ENCODE data around the gene CRYL1. TPM values are rescaled to one million over a fixed set of nuclear protein-coding genes. Genes with fewer than 3 reads are reported as not detected.

CRYL1 gene
- total RNA-seq, 2 donors from 2014 or later: 64.6 to 144 TPM

- intact Hi-C loops (cut with DNase I): loop anchor here (10.0 kb wide), 1 partner anchor 87 kb away; no protein-coding TSS in a partner anchor
- TF ChIP-seq CTCF (IDR thresholded peaks at IDR 0.05): no peak
- no peak overlapping the region for H3K9ac ChIP-seq (ENCODE audit: low read depth in 2 of 2, low read length in 2 of 2)
- no peaks in the 10 kb centered on the region for H3K27me3 ChIP-seq
- no peak overlapping the region for H3K27ac ChIP-seq
- no peaks in the 10 kb centered on the region for H3K4me1 ChIP-seq
- no peak overlapping the region for H3K4me3 ChIP-seq
- no peak for DNase-seq
- no peaks in the 10 kb centered on the region for H3K9me3 ChIP-seq
- no peaks in the 10 kb centered on the region for H3K36me3 ChIP-seq
These were observed 27.5 kb downstream of the CRYL1 start for GRCh38 chr13:20498129-20498528.

DNA sequence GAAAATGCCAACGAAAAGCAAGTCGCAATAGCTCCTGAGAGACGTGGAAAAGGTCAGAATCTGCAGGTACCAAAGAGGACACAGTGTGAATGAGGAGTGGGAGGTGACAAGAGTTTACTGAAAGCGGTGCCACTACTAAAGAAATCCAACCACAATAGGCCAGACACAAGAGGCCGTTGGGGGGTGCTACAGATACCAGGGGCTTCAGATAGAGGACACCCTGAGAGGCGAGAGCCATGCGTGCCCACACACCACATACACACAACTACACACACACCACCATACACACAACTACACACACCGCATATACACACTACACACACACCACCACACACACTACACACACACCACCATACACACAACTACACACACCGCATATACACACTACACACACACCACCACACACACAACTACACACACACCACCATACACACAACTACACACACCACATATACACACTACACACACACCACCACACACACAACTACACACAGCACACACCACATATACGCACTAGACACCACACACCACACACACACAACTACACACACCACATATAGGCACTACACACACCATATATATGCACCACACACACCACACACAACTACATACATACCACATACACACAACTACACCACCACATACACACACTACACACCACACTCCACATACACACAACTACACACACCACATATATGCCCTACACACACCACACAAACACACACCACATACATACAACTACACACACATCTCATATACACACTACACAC, 28.5 kb downstream of the CRYL1 start:
- H3K36me3 ChIP-seq: no peaks in the 10 kb centered on the region
- H3K27ac ChIP-seq: no peak overlapping the region
- DNase-seq: no peak
- no peaks in the 10 kb centered on the region for H3K9me3 ChIP-seq
- no peak overlapping the region for H3K9ac ChIP-seq (ENCODE audit: low read depth in 2 of 2, low read length in 2 of 2)
- H3K4me1 ChIP-seq: no peaks in the 10 kb centered on the region
- no peak overlapping the region for H3K4me3 ChIP-seq
- intact Hi-C loops (cut with DNase I): loop anchor here (10.0 kb wide), 1 partner anchor 88 kb away; no protein-coding TSS in a partner anchor
- TF ChIP-seq CTCF (IDR thresholded peaks at IDR 0.05): no peak
- no peaks in the 10 kb centered on the region for H3K27me3 ChIP-seq

- Histone ChIP-seq H3K9me3 (no peaks in the 10 kb centered on the region), H3K36me3 (no peaks in the 10 kb centered on the region), H3K9ac (ENCODE audit: low read depth in 2 of 2, low read length in 2 of 2) (no peak overlapping the region), H3K27ac (no peak overlapping the region), H3K4me1 (no peaks in the 10 kb centered on the region), H3K27me3 (no peaks in the 10 kb centered on the region), H3K4me3 (no peak overlapping the region)
- TF ChIP-seq CTCF (IDR thresholded peaks at IDR 0.05): peak; percentile 94
- DNase-seq: peak; percentile 74
- intact Hi-C loops (cut with DNase I): loop anchor here (2.0 to 10.0 kb wide), 3 partner anchors 89 to 429 kb away; no protein-coding TSS in a partner anchor
These were observed 30.3 kb downstream of the CRYL1 start for GRCh38 chr13:20495087-20496023.

GRCh38 chr13:20494656-20495055, 31.0 kb downstream of the CRYL1 start:
- no peak overlapping the region for H3K9ac ChIP-seq (ENCODE audit: low read depth in 2 of 2, low read length in 2 of 2)
- H3K4me1 ChIP-seq: no peaks in the 10 kb centered on the region
- no peak overlapping the region for H3K4me3 ChIP-seq
- TF ChIP-seq CTCF (IDR thresholded peaks at IDR 0.05): no peak
- no peak for DNase-seq
- intact Hi-C loops (cut with DNase I): loop anchor here (2.0 to 10.0 kb wide), 4 partner anchors 90 to 430 kb away; no protein-coding TSS in a partner anchor
- H3K9me3 ChIP-seq: no peaks in the 10 kb centered on the region
- no peak overlapping the region for H3K27ac ChIP-seq
- H3K36me3 ChIP-seq: no peaks in the 10 kb centered on the region
- no peaks in the 10 kb centered on the region for H3K27me3 ChIP-seq

DNA sequence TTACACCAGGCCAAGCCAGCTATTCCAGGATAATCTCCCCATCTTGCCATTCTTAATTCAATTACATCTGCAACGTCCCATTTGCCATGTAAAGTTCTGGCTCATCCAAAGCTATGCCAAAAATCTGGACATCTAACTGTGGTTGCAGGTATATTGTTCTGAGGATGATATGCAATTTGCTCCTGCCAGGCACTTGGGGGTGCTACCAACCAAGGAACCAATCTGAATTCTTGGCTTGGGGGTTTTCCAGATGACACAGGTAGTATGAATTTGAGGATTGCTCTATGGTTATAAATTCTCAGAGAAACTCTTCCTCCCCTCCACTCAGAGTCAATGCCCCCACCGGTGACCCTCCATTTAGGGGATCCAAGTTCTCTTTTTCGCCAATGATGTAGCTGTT, 33.0 kb downstream of the CRYL1 start:
- peak; percentile 34 for DNase-seq
- H3K9me3 ChIP-seq: no peaks in the 10 kb centered on the region
- intact Hi-C loops (cut with DNase I): loop anchor here (5.0 to 10.0 kb wide), 2 partner anchors 92 to 220 kb away; no protein-coding TSS in a partner anchor
- H3K9ac ChIP-seq (ENCODE audit: low read depth in 2 of 2, low read length in 2 of 2): no peak overlapping the region
- no peaks in the 10 kb centered on the region for H3K4me1 ChIP-seq
- H3K4me3 ChIP-seq: no peak overlapping the region
- no peaks in the 10 kb centered on the region for H3K27me3 ChIP-seq
- TF ChIP-seq CTCF (IDR thresholded peaks at IDR 0.05): peak; percentile 43
- H3K36me3 ChIP-seq: no peaks in the 10 kb centered on the region
- no peak overlapping the region for H3K27ac ChIP-seq

Data from colonic mucosa (tissue), 4 donors.